PC-3 (cell line): Measurements from ENCODE around the gene ZFHX2. TPM values are rescaled to one million over a fixed set of nuclear protein-coding genes. Genes with fewer than 3 reads are reported as not detected.
A peak's percentile ranks its signal among the peaks of the same experiment; 100 is the strongest.

ENCODE experiments used
- ATAC-seq: fragments of 200-7000 bp; cut with Tn5 transposase; 2 replicates; pipeline ENCODE4 v1.9.1; 2020; ENCODE audit warnings: mild to moderate bottlenecking, moderate library complexity
- BruUV-seq: library from RNA; stranded (reverse); fragments of 400-500 nt; replicated peaks from 2 replicates; lab custom pipeline; 2021; lab: Mats Ljungman, UMichigan
- CTCF ChIA-PET: fragments of 300-600 bp; sonication (Branson Sonifier 250); formaldehyde crosslinking; loops from one replicate; lab custom pipeline; 2022; ENCODE audit warnings: antibody characterized with exemption; lab: Charles Lee
- POLR2A ChIA-PET: fragments of 300-600 bp; sonication (Branson Sonifier 250); formaldehyde crosslinking; loops from one replicate; lab custom pipeline; 2022; ENCODE audit warnings: antibody characterized with exemption; ENCODE audit not compliant: unreplicated experiment; lab: Charles Lee
- DNase-seq: peaks from one replicate; pipeline ENCODE4 v3.0.0-alpha.2; 2015
- H2AFZ ChIP-seq: fragments of 300-600 bp; sonication (generic); 2 replicates; pipeline ENCODE4 v1.6.0; 2016; ENCODE audit warnings: antibody characterized with exemption, low read length
- H3F3A ChIP-seq: fragments of 300-600 bp; sonication (generic); one replicate; pipeline ENCODE4 v1.6.0; 2017; ENCODE audit warnings: antibody characterized with exemption, low read length, control low read depth, mild to moderate bottlenecking; ENCODE audit not compliant: unreplicated experiment
- H3K27ac ChIP-seq: fragments of 300-600 bp; sonication (generic); 2 replicates; pipeline ENCODE4 v1.5.1; 2016; ENCODE audit warnings: mild to moderate bottlenecking, low read length
- H3K27me3 ChIP-seq: fragments of 300-600 bp; sonication (generic); 2 replicates; pipeline ENCODE4 v1.6.1; 2016; ENCODE audit warnings: low read length, mixed read lengths
- H3K36me3 ChIP-seq: fragments of 300-600 bp; sonication (generic); 2 replicates; pipeline ENCODE4 v1.6.1; 2016; ENCODE audit warnings: low read depth, mixed run types, low read length, mixed read lengths
- H3K4me1 ChIP-seq: fragments of 300-600 bp; sonication (generic); 2 replicates; pipeline ENCODE4 v1.5.1; 2016; ENCODE audit warnings: low read length; ENCODE audit not compliant: insufficient read depth
- H3K4me2 ChIP-seq: fragments of 300-600 bp; sonication (generic); 2 replicates; pipeline ENCODE4 v1.6.0; 2016; ENCODE audit warnings: low read length
- H3K4me3 ChIP-seq: fragments of 300-600 bp; sonication (generic); 2 replicates; pipeline ENCODE4 v1.5.1; 2016; ENCODE audit warnings: mild to moderate bottlenecking, low read length, mixed read lengths
- H3K79me2 ChIP-seq: fragments of 300-600 bp; sonication (generic); 2 replicates; pipeline ENCODE4 v1.6.1; 2017; ENCODE audit warnings: low read length, mixed read lengths
- H3K9ac ChIP-seq: fragments of 300-600 bp; sonication (generic); 2 replicates; pipeline ENCODE4 v1.6.0; 2016; ENCODE audit warnings: mild to moderate bottlenecking, low read length
- H3K9me2 ChIP-seq: fragments of 300-600 bp; sonication (generic); replicated peaks from 2 replicates; pipeline ENCODE4 v1.6.1; 2016; ENCODE audit warnings: mixed run types, low read length, mixed read lengths
- H3K9me3 ChIP-seq: fragments of 300-600 bp; sonication (generic); 2 replicates; pipeline ENCODE4 v1.6.1; 2016; ENCODE audit warnings: low read length, mixed read lengths
- H4K20me1 ChIP-seq: fragments of 300-600 bp; sonication (generic); 2 replicates; pipeline ENCODE4 v1.6.1; 2016; ENCODE audit warnings: low read length, mixed read lengths
- EZH2 ChIP-seq: fragments of 300-600 bp; sonication (generic); IDR thresholded peaks from one replicate; pipeline ENCODE4 v1.6.1; 2017; ENCODE audit warnings: antibody characterized with exemption, mild to moderate bottlenecking, low read length; ENCODE audit not compliant: unreplicated experiment
- EZH2phosphoT487 ChIP-seq: fragments of 300-600 bp; sonication (generic); IDR thresholded peaks from 2 replicates; pipeline ENCODE4 v1.6.1; 2018; ENCODE audit warnings: mild to moderate bottlenecking, antibody characterized with exemption, low read length, borderline replicate concordance
- intact Hi-C: fragments of 100-400 bp; cut with micrococcal nuclease; formaldehyde crosslinking; loops from 2 replicates; pipeline ENCODE4 v1.9.0; 2023
- total RNA-seq: library from RNA; depleted of rRNA; stranded (reverse); fragments of >200 nt; gene quantifications from 2 replicates; pipeline ENCODE4 v1.2.3, GENCODE V29; 2014
- TF ChIP-seq, protein P1 (sequence below): fragments of 300-600 bp; sonication (generic); conservative IDR thresholded peaks from 2 replicates; pipeline ENCODE4 v1.5.1; 2017; ENCODE audit warnings: antibody characterized with exemption, low read depth, mild to moderate bottlenecking, low read length

The ZFHX2 gene
- total RNA-seq, 1 experiment from 2014 or later, result 0.55 TPM

GRCh38 chr14:23492618-23493272 is 58.8 kb downstream of the ZFHX2 start:
- Histone ChIP-seq H2AFZ (no peak overlapping the region), H3K4me3 (no peak overlapping the region), H3K9me3 (no peaks in the 10 kb centered on the region), H3F3A (no peaks in the 10 kb centered on the region), H3K36me3 (peaks cover 6% of the 10 kb centered on the region; the same call in 1 of the 2 replicates), H3K27me3 (no peaks in the 10 kb centered on the region), H3K9ac (no peak overlapping the region), H3K27ac (no peak overlapping the region), H3K79me2 (no peaks in the 10 kb centered on the region), H3K9me2 (no peaks in the 10 kb centered on the region), H3K4me2 (no peak overlapping the region), H4K20me1 (no peaks in the 10 kb centered on the region), H3K4me1 (no peaks in the 10 kb centered on the region)
- ChIA-PET CTCF (no interaction called here), POLR2A (no interaction called here)
- TF ChIP-seq, protein P1, sequence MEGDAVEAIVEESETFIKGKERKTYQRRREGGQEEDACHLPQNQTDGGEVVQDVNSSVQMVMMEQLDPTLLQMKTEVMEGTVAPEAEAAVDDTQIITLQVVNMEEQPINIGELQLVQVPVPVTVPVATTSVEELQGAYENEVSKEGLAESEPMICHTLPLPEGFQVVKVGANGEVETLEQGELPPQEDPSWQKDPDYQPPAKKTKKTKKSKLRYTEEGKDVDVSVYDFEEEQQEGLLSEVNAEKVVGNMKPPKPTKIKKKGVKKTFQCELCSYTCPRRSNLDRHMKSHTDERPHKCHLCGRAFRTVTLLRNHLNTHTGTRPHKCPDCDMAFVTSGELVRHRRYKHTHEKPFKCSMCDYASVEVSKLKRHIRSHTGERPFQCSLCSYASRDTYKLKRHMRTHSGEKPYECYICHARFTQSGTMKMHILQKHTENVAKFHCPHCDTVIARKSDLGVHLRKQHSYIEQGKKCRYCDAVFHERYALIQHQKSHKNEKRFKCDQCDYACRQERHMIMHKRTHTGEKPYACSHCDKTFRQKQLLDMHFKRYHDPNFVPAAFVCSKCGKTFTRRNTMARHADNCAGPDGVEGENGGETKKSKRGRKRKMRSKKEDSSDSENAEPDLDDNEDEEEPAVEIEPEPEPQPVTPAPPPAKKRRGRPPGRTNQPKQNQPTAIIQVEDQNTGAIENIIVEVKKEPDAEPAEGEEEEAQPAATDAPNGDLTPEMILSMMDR, result no peak
- TF ChIP-seq EZH2phosphoT487 (no peak), EZH2 (no peak)
- intact Hi-C loops, result no loop called here
- BruUV-seq, result no TSS peak
- no peak for DNase-seq
- ATAC-seq, result peak; percentile 56

- Histone ChIP-seq H3K36me3 (peaks cover 24% of the 10 kb centered on the region; the same call in 1 of the 2 replicates), H3K27ac (no peak overlapping the region), H3K9ac (no peak overlapping the region), H3K4me2 (no peak overlapping the region), H3K4me3 (no peak overlapping the region), H3F3A (no peaks in the 10 kb centered on the region), H3K79me2 (no peaks in the 10 kb centered on the region), H3K27me3 (no peaks in the 10 kb centered on the region), H4K20me1 (0 out of 2 replicates have a peak, but pooled peaks cover 6% of the 10 kb centered on the region), H3K4me1 (no peaks in the 10 kb centered on the region), H3K9me3 (no peaks in the 10 kb centered on the region), H3K9me2 (no peaks in the 10 kb centered on the region), H2AFZ (no peak overlapping the region)
- no TSS peak for BruUV-seq
- ATAC-seq (no peak), DNase-seq (no peak)
- TF ChIP-seq EZH2, result no peak
- no peak for TF ChIP-seq EZH2phosphoT487
- TF ChIP-seq, protein P1, result no peak
- ChIA-PET POLR2A (no interaction called here), CTCF (no interaction called here)
- intact Hi-C loops, result no loop called here
Observed at GRCh38 chr14:23487216-23487615, 64.3 kb downstream of the ZFHX2 start.

GRCh38 chr14:23486036-23486435 is 65.5 kb downstream of the ZFHX2 start:
- no TSS peak for BruUV-seq
- Histone ChIP-seq H3K9me2 (no peaks in the 10 kb centered on the region), H3K9ac (no peak overlapping the region), H3K4me2 (no peak overlapping the region), H3K4me3 (no peak overlapping the region), H3K36me3 (peaks cover 29% of the 10 kb centered on the region; the same call in 1 of the 2 replicates), H3F3A (no peaks in the 10 kb centered on the region), H3K4me1 (no peaks in the 10 kb centered on the region), H3K79me2 (no peaks in the 10 kb centered on the region), H4K20me1 (0 out of 2 replicates have a peak, but pooled peaks cover 10% of the 10 kb centered on the region), H2AFZ (no peak overlapping the region), H3K27ac (no peak overlapping the region), H3K27me3 (no peaks in the 10 kb centered on the region), H3K9me3 (no peaks in the 10 kb centered on the region)
- DNase-seq (no peak), ATAC-seq (no peak)
- CTCF ChIA-PET, result no interaction called here
- intact Hi-C loops, result no loop called here
- POLR2A ChIA-PET, result no interaction called here
- no peak for TF ChIP-seq EZH2
- TF ChIP-seq, protein P1, result no peak
- TF ChIP-seq EZH2phosphoT487, result no peak
